K562 (cell line): Measurements from ENCODE around the gene CMBL. TPM values are rescaled to one million over a fixed set of nuclear protein-coding genes. Genes with fewer than 3 reads are reported as not detected.

Experiments used
- E2F5 ChIP-seq: sonication (generic); formaldehyde crosslinking; IDR thresholded peaks from 2 replicates; pipeline ENCODE4 v1.8.0; 2022; ENCODE audit warnings: mild to moderate bottlenecking, missing genetic modification reagents
- HMG20B ChIP-seq: fragments of 250-450 bp; sonication (Bioruptor Pico); IDR thresholded peaks from 2 replicates; pipeline ENCODE4 v1.5.0; 2021; ENCODE audit warnings: mild to moderate bottlenecking
- KLF13 ChIP-seq: fragments of 450-650 bp; IDR thresholded peaks from 2 replicates; pipeline ENCODE4 v1.6.1; 2016; ENCODE audit warnings: missing genetic modification characterization, low read depth, mild to moderate bottlenecking, missing compliant biosample characterization, moderate library complexity, borderline replicate concordance
- LARP7 ChIP-seq: fragments of 450-650 bp; IDR thresholded peaks from 2 replicates; pipeline ENCODE4 v1.6.1; 2016
- LCOR ChIP-seq: sonication (generic); formaldehyde crosslinking; IDR thresholded peaks from 2 replicates; pipeline ENCODE4 v1.8.0; 2022; ENCODE audit warnings: mild to moderate bottlenecking, missing genetic modification reagents
- MCM2 ChIP-seq: fragments of 450-650 bp; IDR thresholded peaks from 2 replicates; pipeline ENCODE4 v1.6.1; 2017; ENCODE audit warnings: low read depth, mild to moderate bottlenecking
- NFYB ChIP-seq: IDR thresholded peaks from 2 replicates; pipeline ENCODE4 v1.6.1; 2011; ENCODE audit warnings: mild to moderate bottlenecking, moderate library complexity; ENCODE audit not compliant: insufficient read length; ENCODE audit errors: extremely low read depth
- NR2C1 ChIP-seq, 2 experiments: fragments of 450-650 bp; IDR thresholded peaks; 2 replicates each; pipeline ENCODE4 v1.6.1; 2017; ENCODE audit warnings: mild to moderate bottlenecking in 2 of 2, antibody characterized with exemption in 1 of 2, inconsistent platforms in 1 of 2, missing compliant biosample characterization in 1 of 2, missing genetic modification characterization in 1 of 2
- PATZ1 ChIP-seq: fragments of 250-450 bp; sonication (Bioruptor Pico); IDR thresholded peaks from 2 replicates; pipeline ENCODE4 v1.5.0; 2020; ENCODE audit warnings: mild to moderate bottlenecking, borderline replicate concordance
- UBTF ChIP-seq, 2 experiments: IDR thresholded peaks; 2 replicates each; pipeline ENCODE4 v1.6.1; 2012; ENCODE audit warnings: improper control_type of control experiment in 2 of 2, low read depth in 2 of 2, low read length in 2 of 2, borderline replicate concordance in 1 of 2
- YY1 ChIP-seq, 3 experiments: IDR thresholded peaks; 2 replicates each; pipeline ENCODE4 v1.6.1; 2011; ENCODE audit warnings: low read length in 2 of 3, mild to moderate bottlenecking in 2 of 3, moderate library complexity in 2 of 3, borderline replicate concordance in 1 of 3, control low read depth in 1 of 3, low read depth in 1 of 3; ENCODE audit not compliant: insufficient read depth in 3 of 3, insufficient replicate concordance in 2 of 3, control insufficient read depth in 1 of 3, insufficient read length in 1 of 3; ENCODE audit errors: extremely low read depth in 1 of 3
- ZBED1 ChIP-seq: IDR thresholded peaks from 2 replicates; pipeline ENCODE4 v1.6.1; 2014
- ZBTB5 ChIP-seq: fragments of 450-650 bp; IDR thresholded peaks from 2 replicates; pipeline ENCODE4 v1.6.1; 2017; ENCODE audit warnings: antibody characterized with exemption
- ZNF609 ChIP-seq: sonication (generic); formaldehyde crosslinking; IDR thresholded peaks from 2 replicates; pipeline ENCODE4 v1.8.1; 2023; ENCODE audit warnings: missing genetic modification reagents, mild to moderate bottlenecking, borderline replicate concordance
- polyA plus RNA-seq, 8 experiments: library from polyadenylated mRNA; depleted of rRNA in 4 of 8; stranded (reverse) in 5 of 8; unstranded in 3 of 8; fragments of >200 nt; fragmentation: Nextera tagmentation in 2 of 8; fragmentation: Illumina TruSeq in 1 of 8; extraction: Ambion mirVana in 2 of 8; extraction: Trizol in 1 of 8; gene quantifications; 2 replicates each; pipeline versions ENCODE4 v1.2.1 to v1.2.3, GENCODE V29; 2011 to 2014; ENCODE audit warnings: inconsistent platforms in 1 of 8, missing spikeins in 1 of 8
- total RNA-seq, 7 experiments: library from RNA; depleted of rRNA in 6 of 7; stranded (reverse); fragments of >200 nt in 6 of 7; fragmentation: Illumina TruSeq in 2 of 7; extraction: Trizol in 2 of 7; gene quantifications; 2 replicates each; pipeline versions ENCODE4 v1.2.1 to v1.2.3, GENCODE V29; 2011 to 2021; ENCODE audit warnings: low replicate concordance in 1 of 7

The CMBL gene
- total and polyA plus RNA-seq, 9 of the 15 experiments (the other 6 are each of a cell fraction or from before 2014, with no cell fraction given): 22.6 to 192 (median 71.1) TPM

GRCh38 chr5:10303699-10304170 is 4.0 kb downstream of the CMBL start (continued):
- TF ChIP-seq PATZ1 (no peak), LARP7 (no peak), LCOR (no peak), ZBTB5 (no peak), UBTF (IDR thresholded peaks at IDR 0.05; ENCODE audit: borderline replicate concordance in 1 of 2, low read depth in 2 of 2, low read length in 2 of 2) (0 out of 4 replicates have a peak, but pooled peaks of 1 of the 2 experiments have one; percentile 40), MCM2 (no peak), HMG20B (CRISPR knock-in tag) (no peak), NFYB (no peak), YY1 (IDR thresholded peaks at IDR 0.05; ENCODE audit: borderline replicate concordance in 1 of 3, control insufficient read depth in 1 of 3, extremely low read depth in 1 of 3, insufficient read depth in 3 of 3, insufficient read length in 1 of 3, insufficient replicate concordance in 2 of 3, low read depth in 1 of 3, low read length in 2 of 3) (peak in 1 of 3 experiments; percentile 57), KLF13 (tag) (peak; percentile 72; the same call in 1 of the 2 replicates), ZBED1 (no peak), NR2C1 (IDR thresholded peaks at IDR 0.05) (no peak; the same call in 1 of the 2 replicates), NR2C1 (tag; IDR thresholded peaks at IDR 0.05) (peak; percentile 85), E2F5 (no peak), ZNF609 (no peak)
